HG02623 (cell line): ENCODE measurements around the gene COLGALT1.
"Not testable (repeated sequence)": the region's sequence is repeated elsewhere in the genome, so short reads cannot be mapped to it uniquely, and the experiment has no call there.

Source experiments
- ATAC-seq: cut with Tn5 transposase; IDR thresholded peaks from one replicate; pipeline ENCODE4 v1.9.1; 2021; ENCODE audit warnings: moderate library complexity; ENCODE audit not compliant: unreplicated experiment

Gene COLGALT1

DNA sequence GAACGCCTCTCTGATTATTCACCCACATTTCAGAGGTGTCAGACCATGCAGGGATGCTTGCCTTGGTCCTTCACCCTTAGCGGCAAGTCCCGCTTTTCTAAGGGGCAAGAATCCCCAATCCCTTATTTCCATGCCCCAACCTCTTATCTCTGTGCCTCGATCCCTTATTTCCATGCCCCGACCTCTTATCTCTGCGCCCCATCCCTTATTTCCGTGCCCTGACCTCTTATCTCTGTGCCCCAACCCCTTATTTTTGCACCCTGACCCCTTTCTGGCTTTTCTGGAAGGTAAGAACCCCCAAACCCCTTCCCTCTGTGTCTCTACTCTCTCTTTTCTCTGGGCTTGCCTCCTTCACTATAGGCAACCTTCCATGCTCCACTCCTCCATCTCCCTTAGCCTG lies 38.8 kb downstream of the COLGALT1 start:
- ATAC-seq, result not testable (repeated sequence)

DNA sequence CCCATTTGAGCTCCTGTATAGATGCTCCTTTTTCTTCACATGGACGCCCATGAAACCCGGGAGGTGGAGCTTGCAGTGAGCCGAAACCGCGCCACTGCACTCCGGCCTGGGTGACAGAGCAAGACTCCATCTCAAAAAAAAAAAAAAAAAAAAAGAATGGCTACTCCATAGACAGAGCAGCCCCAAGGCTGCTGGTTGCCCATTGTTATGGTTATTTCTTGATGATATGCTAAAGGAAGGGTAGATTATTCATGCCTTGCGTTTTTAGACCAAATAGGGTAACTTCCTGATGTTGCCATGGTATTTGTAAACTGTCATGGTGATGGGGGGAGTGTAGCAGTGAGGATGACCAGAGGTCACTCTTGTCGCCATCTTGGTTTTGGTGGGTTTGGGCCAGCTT lies 42.6 kb downstream of the COLGALT1 start:
- ATAC-seq, result not testable (repeated sequence)

GRCh38 chr19:17598953-17599352 lies 43.5 kb downstream of the COLGALT1 start:
- ATAC-seq, result no peak

GRCh38 chr19:17599780-17600179 lies 44.3 kb downstream of the COLGALT1 start:
- no peak for ATAC-seq

DNA sequence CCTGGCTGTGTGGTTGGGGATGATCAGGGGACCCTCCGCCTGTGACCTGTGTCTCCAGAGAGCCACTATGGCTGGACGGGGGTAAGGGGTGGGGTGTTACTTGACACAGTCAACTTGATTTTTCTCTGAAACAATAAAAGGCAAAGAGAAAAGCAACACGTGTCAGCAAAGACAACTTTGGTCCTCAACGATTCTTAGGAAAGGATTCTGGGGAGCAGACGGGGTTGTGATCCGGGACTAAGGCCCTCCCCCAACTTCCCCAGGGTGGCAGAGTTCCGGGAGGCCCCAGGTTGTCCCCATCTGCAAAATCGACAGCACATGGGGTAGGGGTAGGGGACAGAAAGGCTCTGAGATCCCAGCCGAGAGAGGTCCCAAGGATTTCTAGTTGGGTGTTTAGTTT lies 46.2 kb downstream of the COLGALT1 start:
- no peak for ATAC-seq

DNA sequence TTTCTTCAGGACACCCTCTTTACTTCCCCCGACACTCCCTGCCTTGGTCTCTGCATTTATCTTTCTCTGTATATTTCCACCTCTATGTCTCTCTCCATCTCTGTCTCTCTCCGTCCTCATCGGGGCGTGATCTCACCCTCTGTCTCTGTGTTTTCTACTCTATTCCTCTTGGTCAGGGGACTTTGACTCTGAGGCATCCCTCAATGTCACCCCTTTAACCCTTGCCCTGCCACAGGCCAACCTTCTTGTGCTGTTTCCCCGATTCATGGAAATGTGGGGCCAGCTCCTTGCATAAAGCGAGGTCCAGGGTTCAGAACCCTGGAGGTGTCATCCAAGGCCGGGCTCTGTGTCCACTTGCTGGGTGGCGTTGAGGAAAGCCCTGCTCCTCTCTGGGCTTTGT lies 46.8 kb downstream of the COLGALT1 start:
- no peak for ATAC-seq

DNA sequence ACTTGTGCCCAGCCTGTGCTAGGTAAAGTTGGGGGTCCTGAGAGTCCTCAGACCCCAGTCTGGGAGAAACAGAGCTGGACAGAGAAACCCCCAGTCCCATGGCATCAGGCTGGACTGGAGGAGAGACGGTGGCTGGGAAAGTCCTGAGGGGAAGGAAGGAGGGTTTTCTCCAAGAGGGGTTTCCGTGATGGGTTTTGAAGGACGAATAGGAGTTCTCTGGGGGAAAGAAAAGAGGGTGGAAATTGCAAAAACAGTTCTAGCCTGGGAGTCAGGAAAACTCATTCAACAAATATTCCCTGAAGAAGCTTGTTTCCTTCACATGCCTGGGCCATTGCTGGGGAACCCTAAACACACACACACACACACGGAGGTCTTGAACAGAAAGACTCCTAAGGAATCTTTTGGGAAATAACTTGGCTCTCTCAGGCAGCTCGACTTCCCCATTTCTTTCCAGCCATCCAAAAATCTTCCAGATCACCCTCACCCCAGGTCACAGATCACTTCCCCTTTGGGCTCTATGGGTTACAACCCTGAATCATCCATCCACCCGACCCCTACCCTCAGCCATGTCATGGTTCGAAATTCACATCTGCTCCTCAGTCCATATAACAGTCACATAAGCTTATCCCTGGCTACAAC lies 47.5 kb downstream of the COLGALT1 start:
- ATAC-seq, result no peak

- no peak for ATAC-seq
Measured at GRCh38 chr19:17604372-17605025, 49.0 kb downstream of the COLGALT1 start.

- no peak for ATAC-seq
Measured at GRCh38 chr19:17605117-17605516, 49.7 kb downstream of the COLGALT1 start.

DNA sequence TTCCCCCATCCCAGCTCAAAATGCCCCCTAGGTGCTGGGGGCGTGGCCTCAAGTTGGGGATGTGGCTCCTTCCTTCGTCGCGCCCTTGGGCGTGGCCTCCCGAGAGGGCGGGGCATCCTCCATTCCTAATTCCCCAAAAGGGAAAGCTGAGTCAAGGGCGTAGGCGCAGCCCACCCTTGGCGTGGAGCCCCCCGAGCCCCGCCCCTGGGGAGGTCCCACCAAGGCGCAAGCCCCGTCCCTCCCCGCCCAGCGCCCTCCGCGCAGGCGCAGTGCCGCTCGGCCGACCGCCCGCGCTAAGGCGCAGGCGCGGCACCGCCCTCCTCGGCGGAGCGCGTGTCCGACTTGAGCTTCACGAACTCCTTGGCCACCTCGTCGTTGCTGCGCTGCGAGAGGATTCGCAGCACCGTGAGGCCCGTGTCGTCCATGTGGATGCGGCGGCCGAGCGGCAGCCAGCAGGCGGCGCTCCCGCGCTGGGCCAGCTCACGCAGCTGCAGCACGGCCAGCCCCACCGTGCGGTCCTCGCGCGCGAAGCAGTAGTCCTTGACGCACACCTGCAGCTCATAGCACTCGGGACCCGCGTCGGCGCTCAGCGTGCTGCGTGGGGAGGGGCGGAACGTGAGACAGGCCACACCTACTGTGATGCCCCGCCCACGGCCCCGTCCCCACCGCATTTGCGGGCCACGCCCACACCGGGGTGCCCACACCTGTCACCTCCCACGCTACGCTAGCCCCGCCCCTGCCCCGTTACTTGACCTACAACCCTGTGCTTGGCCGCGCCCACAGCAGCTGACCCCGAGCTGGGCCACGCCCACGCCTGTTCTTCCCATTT lies 50.5 kb downstream of the COLGALT1 start:
- ATAC-seq, result peak; percentile 47

DNA sequence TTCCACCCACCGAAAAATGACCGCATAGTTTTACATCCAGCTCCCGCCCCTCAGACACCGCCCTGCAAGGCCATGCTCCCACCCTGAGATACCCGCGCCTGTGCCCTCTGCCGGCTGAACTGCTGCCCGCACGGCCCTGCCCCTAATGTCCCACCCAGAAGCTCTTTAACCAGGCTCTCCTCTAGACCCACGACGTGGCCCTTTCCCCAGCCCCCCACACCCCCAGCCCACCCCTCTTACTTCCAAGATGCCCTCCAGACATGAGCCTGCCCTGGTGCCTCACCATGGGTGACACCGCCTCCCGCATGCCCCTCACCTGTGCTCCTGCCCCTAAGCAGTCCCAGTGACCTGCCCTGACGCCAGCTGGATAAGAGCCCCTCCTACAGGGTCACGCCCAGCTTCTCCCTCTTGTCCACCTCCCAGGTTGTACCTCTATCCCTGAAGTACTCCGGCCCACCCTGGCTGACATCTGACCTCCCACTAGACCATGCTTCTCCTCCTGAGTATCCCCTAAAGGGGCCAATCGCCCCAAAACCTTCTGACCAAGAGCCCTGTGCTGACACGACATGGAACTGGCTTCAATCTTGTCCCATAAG lies 51.2 kb downstream of the COLGALT1 start:
- ATAC-seq, result no peak

- no peak for ATAC-seq
Measured at GRCh38 chr19:17607936-17608335, 52.5 kb downstream of the COLGALT1 start.

- ATAC-seq, result no peak
Measured at GRCh38 chr19:17610384-17610783, 54.9 kb downstream of the COLGALT1 start.

- no peak for ATAC-seq
Measured at GRCh38 chr19:17611462-17612244, 56.2 kb downstream of the COLGALT1 start.

GRCh38 chr19:17614476-17614875 lies 59.0 kb downstream of the COLGALT1 start:
- no peak for ATAC-seq

- no peak for ATAC-seq
Measured at GRCh38 chr19:17615889-17616685, 60.6 kb downstream of the COLGALT1 start.

DNA sequence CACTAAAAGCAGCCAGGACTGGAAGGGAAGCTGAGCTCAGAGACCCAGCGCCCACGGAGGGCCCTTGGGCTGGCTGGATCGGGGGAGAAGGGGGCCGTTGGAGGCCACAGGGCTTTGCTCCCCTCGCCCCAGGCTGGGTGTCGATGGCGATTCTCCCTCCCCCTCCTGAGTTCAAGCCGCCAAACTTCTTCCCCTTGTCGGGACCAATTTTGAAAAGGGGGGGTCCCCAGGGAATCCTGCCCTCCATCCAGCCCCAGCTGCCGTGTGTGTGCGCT lies 61.2 kb downstream of the COLGALT1 start:
- no peak for ATAC-seq

- ATAC-seq, result no peak
Measured at GRCh38 chr19:17616961-17617806, 61.7 kb downstream of the COLGALT1 start.

DNA sequence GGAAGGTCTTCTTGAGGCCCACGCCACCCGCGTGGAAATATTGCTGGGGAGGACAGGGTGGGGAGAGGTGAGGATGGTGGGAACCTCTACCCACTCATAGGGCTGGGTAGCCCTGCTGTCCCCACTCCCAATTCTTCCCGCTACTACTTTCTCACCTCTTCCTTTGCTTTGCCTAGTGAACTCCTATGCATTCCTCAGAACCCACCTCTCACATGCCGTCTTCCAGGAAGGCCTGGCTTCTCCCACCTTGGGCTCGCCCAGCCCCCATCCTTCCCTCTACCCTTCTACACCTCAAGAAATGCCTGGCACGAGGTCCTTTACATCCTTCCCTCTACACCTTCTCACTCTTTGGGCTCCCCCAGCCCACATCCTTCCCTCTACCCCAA lies 62.4 kb downstream of the COLGALT1 start:
- no peak for ATAC-seq
